ENCODE data around the gene CAMK2N2.
A peak's percentile ranks its signal among the peaks of the same experiment; 100 is the strongest.

The CAMK2N2 gene

DNA sequence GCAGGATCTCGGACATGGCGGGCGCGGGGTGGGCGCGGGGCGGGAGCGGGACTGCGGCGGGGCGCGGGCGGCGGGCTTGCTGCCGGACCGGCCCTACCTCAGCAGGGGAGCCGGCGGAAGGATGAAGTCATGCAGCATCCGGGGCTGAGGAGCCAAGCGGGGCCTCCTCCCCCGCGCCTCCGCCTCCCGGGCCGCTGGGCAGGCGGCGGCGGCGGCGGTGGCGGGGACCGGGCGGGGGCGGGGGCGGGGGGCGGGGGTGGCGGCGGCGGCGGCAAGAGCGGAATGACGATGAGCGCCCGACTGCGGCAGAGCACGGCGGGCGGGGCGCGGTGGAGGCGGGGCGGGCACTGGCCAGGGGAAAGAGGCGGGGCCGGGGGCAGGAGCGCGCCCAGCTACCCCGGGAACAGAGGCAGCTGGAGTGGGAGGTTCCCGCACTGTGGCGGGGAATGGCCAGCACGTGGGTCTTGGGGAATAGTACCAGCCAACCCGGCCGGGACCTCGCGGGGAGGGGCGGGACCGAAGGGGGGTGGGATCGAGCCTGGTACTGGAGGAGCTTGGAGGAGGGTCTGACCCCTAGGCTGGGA lies at the start of gene CAMK2N2:
Gene CAMK2N2, minus strand, starts transcription at position 284 of the 584 bp plus-strand sequence. Its CDS starts 268 bp downstream, at position 16.
- DNase-seq (ENCODE audit: low read depth in 4 of 4, low spot score in 1 of 4): peak in 1 of 4 experiments; percentile 62

DNA sequence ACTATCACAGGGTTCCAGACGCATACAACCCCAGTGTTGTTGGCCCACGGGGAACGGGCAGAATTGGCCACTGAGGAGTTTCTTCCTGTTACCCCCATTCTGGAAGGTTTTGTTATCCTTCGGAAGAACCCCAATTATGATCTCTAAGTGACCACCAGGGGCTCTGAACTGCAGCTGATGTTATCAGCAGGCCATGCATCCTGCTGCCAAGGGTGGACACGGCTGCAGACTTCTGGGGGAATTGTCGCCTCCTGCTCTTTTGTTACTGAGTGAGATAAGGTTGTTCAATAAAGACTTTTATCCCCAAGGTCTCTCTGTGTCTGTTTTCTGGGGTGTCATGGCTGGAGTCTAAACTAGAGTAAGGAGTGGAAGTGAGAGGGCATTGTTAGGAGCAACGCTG lies 47.4 kb upstream of the CAMK2N2 start:
- no peak for DNase-seq (ENCODE audit: low read depth in 4 of 4, low spot score in 1 of 4)

DNA sequence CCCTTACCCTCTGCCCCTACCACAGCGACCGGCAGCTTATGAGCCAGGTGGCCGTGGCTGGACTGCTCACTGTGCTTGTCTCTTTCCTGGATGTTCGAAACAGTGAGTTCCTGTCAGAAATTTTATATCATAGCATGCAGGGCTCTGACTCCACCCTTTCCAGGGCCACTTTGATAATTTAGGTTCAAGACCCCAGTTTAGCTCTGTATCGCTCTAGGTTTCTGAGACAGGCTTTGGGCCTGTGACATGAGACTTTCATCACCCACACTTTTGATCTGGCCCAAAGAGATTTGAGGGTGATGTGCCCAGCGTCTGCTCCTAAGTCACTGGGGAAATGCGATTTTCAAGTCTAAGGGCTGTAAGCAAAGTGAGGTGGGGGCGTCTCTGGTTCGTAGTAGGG lies 46.6 kb upstream of the CAMK2N2 start:
- no peak for DNase-seq (ENCODE audit: low read depth in 4 of 4, low spot score in 1 of 4)

DNA sequence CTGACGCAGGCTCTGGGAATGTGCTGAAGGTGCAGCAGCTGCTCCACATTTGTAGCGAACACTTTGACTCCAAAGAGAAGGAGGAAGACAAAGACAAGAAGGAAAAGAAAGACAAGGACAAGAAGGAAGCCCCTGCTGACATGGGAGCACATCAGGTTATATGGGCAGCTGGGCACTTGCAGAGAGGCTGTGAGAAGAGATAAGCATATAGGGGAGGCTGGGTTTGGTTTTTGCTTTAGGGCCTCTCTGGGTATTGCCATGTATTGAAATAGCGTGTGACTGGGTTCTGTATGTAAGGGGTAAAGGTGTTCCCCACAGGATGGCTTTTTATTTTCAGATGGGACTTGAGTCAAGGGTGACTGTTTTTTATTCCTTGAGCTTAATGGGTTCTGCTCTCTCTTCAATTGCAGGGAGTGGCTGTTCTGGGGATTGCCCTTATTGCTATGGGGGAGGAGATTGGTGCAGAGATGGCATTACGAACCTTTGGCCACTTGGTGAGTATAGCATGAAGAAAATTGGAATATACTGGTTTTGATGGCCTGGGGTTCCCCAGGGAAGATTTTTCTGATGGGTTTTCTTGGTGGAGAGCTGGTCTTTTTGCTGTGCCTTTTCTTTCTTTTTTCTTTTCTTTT lies 45.1 kb upstream of the CAMK2N2 start:
- DNase-seq (ENCODE audit: low read depth in 4 of 4, low spot score in 1 of 4): no peak

DNA sequence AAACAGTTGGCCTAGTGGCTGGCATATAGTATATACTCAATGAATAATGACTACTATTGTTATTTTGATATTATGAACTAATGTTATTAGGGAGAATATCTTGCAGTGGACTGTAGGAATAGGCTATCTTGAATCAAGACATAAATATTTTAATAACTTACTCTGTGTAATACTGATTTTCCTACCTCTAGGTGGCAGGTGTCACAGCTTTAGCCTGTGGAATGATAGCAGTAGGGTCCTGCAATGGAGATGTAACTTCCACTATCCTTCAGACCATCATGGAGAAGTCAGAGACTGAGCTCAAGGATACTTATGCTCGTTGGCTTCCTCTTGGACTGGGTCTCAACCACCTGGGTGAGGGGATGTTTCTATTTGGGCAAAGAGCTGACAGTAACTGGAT lies 44.2 kb upstream of the CAMK2N2 start:
- DNase-seq (ENCODE audit: low read depth in 4 of 4, low spot score in 1 of 4): no peak

DNA sequence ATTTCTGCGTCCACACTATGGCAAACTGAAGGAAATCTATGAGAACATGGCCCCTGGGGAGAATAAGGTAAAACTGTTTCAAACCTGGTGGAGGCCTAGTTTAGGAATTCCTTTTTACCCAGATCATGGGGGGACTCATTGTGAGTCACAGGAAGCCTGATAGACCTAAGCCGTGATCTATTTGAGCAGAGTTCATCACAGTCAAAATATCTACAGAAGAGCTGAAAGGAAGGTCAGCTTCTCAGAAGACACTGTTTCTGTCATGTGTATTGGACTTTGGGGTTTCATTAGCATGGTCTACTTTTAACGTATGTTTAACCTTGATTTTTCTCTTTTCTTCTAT lies 39.0 kb upstream of the CAMK2N2 start:
- no peak for DNase-seq (ENCODE audit: low read depth in 4 of 4, low spot score in 1 of 4)

DNA sequence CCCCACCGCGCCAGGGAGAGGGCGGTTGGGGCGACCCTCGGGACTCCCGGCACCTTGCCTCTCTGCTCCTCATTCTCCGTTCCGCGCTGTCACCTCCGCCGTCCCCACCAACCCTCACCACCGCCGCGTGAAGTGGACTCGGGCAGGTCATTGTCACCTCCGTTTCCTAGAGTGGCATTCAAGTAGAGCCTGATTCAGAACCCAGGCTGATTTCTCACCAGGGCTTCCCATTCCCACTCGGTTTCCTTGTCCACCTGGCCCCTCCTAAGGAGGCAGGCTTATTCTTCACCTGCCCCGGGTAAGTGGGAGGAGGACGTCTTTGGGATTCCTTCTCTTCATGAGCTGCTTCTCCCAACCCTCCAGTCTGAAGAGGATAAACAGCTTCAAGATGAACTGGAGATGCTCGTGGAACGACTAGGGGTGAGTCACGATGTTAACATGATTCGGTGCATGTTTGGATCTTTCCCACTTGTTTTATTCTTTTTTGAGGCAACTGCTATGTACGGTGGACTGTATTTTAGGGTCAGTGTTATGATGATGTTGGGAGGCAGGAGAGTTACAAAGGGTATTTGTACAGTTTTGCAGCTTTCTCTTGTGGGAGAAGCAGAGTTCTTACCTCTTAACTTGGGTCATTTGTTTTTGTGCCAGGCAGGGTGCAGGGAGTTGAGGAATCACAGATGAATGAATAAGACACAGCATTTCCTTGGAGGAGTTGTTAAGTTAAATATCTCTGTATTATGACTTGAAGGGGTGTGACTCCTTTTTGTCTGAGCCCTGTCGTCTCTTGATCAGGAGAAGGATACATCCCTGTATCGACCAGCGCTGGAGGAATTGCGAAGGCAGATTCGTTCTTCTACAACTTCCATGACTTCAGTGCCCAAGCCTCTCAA lies 38.4 kb upstream of the CAMK2N2 start:
- no peak for DNase-seq (ENCODE audit: low read depth in 4 of 4, low spot score in 1 of 4)

DNA sequence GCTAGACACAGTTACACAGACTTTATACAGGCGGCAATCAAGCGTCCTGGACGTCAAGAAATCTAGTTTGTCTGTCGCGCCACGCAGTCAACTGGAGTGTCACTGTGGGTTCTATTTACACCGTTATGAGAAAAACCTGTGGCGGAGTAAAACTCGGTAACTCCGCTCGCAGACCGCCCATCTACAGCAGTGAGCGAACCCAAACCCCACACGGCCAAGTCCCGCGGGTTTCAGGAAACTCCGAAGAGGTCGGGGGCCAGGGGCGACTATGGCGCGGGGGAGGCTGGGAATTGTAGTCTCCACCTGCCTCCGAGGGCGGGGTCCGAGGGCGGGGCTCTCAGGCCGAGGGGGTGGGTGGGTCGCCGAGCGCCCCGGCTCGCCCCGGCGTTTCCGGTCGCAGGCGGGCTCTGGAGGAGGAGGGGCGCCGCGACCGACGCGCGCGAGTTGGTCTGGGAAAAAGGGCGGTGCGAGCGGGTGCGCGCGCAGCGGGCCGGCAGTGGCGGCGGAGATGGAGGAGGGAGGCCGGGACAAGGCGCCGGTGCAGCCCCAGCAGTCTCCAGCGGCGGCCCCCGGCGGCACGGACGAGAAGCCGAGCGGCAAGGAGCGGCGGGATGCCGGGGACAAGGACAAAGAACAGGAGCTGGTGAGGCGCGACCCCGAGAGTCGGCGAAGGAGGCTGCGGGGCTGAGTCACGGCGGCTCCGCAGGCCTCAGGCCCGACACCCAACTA lies 37.6 kb upstream of the CAMK2N2 start, which contains the start of gene PSMD2:
Gene PSMD2, plus strand, starts transcription at position 483 of the 729 bp plus-strand sequence. Its CDS starts 26 bp downstream, at position 509.
- peak; percentile 94 to 98 (median 97) for DNase-seq (ENCODE audit: low read depth in 4 of 4, low spot score in 1 of 4)

DNA sequence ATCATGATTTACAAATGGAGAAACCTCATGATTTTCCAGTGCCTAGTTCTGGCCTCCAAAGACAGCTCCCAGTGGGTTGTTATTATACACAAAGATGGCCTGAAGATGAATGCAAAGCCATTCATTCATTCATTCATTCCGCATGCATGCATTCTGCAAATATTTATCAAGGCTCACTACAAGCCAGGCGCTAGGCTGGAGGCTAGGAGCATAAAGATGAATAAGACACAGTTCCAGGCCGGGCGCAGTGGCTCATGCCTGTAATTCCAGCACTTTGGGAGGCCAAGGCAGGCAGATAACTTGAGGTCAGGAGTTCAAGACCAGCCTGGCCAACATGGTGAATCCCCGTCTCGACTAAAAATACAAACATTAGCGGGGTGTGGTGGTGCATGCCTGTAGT lies 35.3 kb upstream of the CAMK2N2 start:
- no peak for DNase-seq (ENCODE audit: low read depth in 4 of 4, low spot score in 1 of 4)

DNA sequence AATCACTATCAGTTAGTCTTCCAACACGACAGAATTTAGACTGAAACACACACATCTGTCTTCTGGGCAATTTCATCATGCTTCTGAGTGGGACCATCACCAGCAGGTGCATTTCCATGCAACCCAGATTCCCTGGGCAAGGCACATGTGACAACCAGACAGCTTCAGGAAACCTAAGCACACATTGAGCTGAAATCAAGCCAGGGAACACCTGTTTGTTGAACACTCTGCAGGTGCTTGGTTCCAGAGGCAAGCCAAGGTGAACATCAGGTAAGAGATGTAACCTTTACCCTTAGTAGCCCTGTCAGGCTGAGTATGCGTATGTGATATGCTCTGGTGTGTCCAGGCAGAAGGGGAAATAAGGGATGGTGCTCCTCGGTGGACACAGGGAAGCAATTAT lies 34.4 kb upstream of the CAMK2N2 start:
- DNase-seq (ENCODE audit: low read depth in 4 of 4, low spot score in 1 of 4): no peak

DNA sequence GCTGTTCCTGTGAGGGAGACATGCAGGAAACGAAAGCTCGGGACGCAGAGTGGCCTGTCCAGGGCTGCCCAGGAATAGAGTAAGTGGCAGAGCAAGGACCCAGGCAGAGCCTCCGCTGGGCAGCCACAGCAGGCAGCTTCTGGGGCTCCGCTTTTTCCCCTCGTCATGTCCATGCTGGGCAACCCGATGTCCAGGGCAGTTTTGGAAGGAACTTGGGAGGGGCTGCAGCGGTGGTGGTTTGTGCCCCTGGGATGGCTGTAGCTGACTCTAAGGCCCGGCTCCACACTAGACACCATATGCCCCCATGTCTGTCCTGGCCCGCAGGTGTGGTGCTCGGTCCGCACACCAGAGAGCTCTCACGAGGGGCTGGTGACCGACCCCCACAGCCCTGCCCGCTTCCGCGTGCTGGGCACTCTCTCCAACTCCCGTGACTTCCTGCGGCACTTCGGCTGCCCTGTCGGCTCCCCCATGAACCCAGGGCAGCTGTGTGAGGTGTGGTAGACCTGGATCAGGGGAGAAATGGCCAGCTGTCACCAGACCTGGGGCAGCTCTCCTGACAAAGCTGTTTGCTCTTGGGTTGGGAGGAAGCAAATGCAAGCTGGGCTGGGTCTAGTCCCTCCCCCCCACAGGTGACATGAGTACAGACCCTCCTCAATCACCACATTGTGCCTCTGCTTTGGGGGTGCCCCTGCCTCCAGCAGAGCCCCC lies 30.5 kb upstream of the CAMK2N2 start:
- DNase-seq (ENCODE audit: low read depth in 4 of 4, low spot score in 1 of 4): no peak

DNA sequence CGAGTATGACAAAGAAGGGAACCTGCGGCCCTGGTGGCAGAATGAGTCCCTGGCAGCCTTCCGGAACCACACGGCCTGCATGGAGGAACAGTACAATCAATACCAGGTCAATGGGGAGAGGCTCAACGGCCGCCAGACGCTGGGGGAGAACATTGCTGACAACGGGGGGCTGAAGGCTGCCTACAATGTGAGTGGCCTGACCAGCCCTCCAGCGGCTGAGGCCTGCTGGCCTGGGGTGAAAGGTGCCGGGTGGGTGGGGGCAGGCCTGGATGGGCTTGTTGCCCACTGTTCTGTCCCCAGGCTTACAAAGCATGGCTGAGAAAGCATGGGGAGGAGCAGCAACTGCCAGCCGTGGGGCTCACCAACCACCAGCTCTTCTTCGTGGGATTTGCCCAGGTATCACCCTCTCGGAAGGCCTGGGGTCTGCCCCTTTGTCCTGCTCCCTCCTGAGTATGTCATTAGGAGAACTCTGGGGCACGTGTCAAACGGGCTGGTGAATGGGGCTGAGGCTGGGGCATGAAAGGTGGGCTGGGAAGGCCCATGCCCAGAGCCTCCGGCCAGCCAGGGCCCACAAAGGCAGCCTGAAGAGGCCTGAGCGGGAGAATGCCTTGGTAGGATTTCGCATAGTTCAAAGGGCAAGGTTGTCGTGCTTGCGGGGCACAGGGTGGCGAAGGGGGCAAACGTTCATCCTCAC lies 29.8 kb upstream of the CAMK2N2 start:
- no peak for DNase-seq (ENCODE audit: low read depth in 4 of 4, low spot score in 1 of 4)

DNA sequence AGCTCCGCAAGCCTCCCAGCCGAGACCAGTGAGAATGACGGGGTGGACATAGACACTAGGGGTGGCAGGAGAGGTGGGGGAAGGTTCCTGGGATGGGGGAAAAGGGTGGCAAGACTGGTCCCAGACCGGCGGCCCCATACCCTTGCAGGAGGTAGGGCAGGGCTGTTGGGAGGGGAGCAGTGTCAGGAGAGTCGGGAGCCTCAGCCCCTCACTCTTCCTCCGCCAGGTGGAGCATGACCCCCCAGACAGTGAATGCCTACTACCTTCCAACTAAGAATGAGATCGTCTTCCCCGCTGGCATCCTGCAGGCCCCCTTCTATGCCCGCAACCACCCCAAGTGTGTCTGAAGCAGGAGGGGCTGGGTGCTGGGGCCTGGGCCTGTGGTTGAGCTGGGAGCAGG lies 29.0 kb upstream of the CAMK2N2 start:
- DNase-seq (ENCODE audit: low read depth in 4 of 4, low spot score in 1 of 4): no peak

DNA sequence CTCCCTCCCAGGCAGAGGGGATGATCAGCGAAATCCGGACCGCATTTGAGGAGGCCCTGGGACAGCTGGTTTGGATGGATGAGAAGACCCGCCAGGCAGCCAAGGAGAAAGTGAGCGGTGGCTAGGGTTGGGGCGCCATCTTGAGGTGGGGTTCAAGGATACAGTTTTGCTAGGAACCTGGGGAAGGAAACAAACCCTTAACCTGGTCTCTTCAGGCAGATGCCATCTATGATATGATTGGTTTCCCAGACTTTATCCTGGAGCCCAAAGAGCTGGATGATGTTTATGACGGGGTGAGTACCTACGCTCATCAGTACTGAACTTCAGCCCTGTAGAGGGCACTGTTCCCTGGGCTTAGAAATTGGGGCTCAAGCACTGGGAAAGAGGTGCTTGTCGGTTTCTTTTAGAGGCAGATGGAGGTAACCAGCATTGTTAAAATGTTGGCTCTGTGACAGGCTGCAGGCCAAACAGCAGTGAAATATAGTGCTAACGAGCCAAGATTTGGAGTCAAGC lies 28.1 kb upstream of the CAMK2N2 start:
- peak; percentile 26 to 67 (median 56) for DNase-seq (ENCODE audit: low read depth in 4 of 4, low spot score in 1 of 4)

DNA sequence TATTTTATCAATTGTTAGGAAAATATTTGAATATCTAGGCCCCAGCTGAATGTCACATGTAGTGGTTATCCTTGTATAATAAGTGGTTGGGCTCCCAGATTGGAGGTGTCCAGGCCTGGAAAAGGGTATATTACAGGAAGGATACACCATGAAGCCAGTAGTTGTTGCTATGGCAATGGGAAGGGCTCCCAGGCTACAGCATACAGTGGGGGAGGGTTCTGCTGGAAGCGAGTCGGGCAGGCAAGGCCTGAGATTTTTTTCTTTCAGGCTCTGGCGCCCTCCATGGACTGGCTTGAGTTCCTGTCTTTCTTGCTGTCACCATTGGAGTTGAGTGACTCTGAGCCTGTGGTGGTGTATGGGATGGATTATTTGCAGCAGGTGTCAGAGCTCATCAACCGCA lies 23.3 kb upstream of the CAMK2N2 start:
- DNase-seq (ENCODE audit: low read depth in 4 of 4, low spot score in 1 of 4): no peak

DNA sequence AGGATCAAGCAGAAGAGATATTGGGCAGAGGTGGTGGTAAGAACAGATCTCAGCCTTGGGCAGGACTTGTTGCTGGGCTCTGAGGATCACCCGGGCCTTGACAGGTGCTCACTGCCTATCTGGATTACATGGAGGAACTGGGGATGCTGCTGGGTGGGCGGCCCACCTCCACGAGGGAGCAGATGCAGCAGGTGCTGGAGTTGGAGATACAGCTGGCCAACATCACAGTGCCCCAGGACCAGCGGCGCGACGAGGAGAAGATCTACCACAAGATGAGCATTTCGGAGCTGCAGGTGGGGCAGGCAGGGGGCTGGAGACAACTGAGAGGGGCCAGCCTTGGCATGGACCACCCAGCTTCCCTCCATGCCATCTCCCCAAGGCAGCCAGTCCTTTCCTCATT lies 22.3 kb upstream of the CAMK2N2 start:
- DNase-seq (ENCODE audit: low read depth in 4 of 4, low spot score in 1 of 4): no peak

DNA sequence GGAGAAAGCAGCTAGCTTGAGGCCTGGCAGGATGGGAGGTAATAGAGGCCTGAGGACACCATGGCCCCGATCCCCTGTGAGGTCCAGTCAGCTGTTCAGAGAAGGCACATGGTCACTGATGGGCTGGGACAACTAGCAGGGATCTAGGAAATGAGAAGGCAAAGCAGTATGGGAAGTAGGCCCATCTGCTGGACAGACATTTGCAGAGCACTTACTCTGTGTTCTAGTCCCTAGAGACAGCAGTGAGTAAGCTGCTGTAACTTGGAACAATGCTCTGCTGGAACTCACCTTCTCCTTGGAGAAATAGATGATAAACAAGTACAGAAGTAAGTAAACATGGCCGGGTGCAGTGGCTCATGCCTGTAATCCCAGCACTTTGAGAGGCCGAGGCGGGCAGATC lies 21.6 kb upstream of the CAMK2N2 start:
- DNase-seq (ENCODE audit: low read depth in 4 of 4, low spot score in 1 of 4): no peak

DNA sequence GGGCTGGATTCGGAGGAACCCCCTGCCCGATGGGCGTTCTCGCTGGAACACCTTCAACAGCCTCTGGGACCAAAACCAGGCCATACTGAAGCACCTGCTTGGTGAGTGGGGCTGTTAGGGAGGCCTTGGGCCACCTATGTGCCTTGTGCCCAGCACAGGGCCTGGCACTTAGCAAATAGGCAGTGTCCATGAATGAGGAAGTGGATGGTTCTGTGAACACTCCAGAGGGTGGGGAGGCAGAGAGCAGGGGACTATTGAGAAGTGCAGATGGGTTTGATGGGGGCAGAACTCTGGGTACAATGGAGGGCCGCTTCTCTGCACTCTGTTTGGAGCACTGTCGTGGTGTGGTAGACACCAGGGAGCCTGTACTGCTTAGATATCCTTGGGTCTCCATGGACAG lies 16.0 kb upstream of the CAMK2N2 start:
- no peak for DNase-seq (ENCODE audit: low read depth in 4 of 4, low spot score in 1 of 4)

DNA sequence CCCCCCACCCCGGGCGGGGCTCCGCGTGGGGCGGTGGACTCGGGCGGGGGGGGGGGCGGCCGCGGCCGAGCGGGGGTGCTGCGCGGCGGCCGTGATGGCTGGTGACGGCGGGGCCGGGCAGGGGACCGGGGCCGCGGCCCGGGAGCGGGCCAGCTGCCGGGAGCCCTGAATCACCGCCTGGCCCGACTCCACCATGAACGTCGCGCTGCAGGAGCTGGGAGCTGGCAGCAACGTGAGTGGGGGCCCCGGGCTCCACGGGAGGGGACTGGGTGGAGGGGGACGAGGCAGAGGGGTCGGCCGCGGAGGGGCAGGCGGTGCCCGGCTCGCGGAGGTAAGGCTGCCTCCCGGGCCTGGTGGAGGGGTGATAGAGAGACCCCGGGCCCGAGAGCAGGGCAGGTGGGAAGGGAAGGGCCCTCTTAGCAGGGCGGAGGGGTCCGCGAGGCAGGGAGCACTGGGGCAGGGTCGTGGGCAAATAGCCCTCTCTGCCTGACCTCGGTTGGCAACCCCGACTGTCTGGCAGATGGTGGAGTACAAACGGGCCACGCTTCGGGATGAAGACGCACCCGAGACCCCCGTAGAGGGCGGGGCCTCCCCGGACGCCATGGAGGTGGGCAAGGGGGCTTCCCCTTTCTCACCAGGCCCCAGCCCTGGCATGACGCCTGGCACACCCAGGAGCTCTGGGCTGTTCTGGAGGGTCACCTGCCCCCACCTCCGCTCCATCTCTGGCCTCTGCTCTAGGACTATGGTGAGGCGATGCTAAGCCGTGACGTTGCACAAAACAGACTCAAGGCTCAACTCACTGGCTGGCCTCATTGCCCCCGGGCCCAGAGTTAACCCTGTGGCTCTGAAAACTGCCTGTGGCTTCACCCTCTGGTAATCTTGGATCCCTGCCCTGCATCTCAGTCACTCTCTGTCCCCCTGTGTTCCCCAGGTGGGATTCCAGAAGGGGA lies 14.9 kb upstream of the CAMK2N2 start, which contains the start of gene ECE2:
Gene ECE2, plus strand, starts transcription at position 62 of the 950 bp plus-strand sequence. Its CDS starts 132 bp downstream, at position 194.
- DNase-seq (ENCODE audit: low read depth in 4 of 4, low spot score in 1 of 4): no peak

All from stimulated activated CD4-positive, alpha-beta T cell treated with anti-CD3 and anti-CD28 coated beads, Interleukin-1b, Interleukin-23, amount 100 ng/mL, for 24 hours (primary cell).